K562 (cell line): Measurements from ENCODE around the gene SYDE1. TPM values are rescaled to one million over a fixed set of nuclear protein-coding genes. Genes with fewer than 3 reads are reported as not detected.

Experiments used
- FOXJ3 ChIP-seq: sonication (generic); formaldehyde crosslinking; IDR thresholded peaks from 2 replicates; pipeline ENCODE4 v1.4.0; 2020; ENCODE audit warnings: mild to moderate bottlenecking, missing genetic modification reagents
- HEY1 ChIP-seq: fragments of 250-450 bp; sonication (Bioruptor Pico); IDR thresholded peaks from 2 replicates; pipeline ENCODE4 v1.5.0; 2020; ENCODE audit warnings: mild to moderate bottlenecking, moderate library complexity, borderline replicate concordance
- HIVEP1 ChIP-seq: fragments of 250-450 bp; sonication (Bioruptor Pico); IDR thresholded peaks from 2 replicates; pipeline ENCODE4 v1.4.0; 2020; ENCODE audit warnings: mild to moderate bottlenecking
- JUN ChIP-seq, 2 experiments: sonication (generic) in 1 of 2; formaldehyde crosslinking in 1 of 2; IDR thresholded peaks; 2 replicates each; pipeline versions ENCODE4 v1.6.1 to v1.8.0; 2012 to 2022; ENCODE audit warnings: borderline replicate concordance in 2 of 2, mild to moderate bottlenecking in 2 of 2, improper control_type of control experiment in 1 of 2, low read depth in 1 of 2, low read length in 1 of 2, missing genetic modification reagents in 1 of 2
- L3MBTL2 ChIP-seq: fragments of 450-650 bp; IDR thresholded peaks from 2 replicates; pipeline ENCODE4 v1.6.1; 2016; ENCODE audit warnings: mild to moderate bottlenecking, moderate library complexity
- MYC ChIP-seq, 2 experiments: fragments of 250-450 bp in 1 of 2; sonication (Bioruptor Pico) in 1 of 2; IDR thresholded peaks; 2 replicates each; pipeline versions ENCODE4 v1.5.1 to v1.6.1; 2012 to 2021; ENCODE audit warnings: low read depth in 2 of 2, borderline replicate concordance in 1 of 2, improper control_type of control experiment in 1 of 2, low read length in 1 of 2, mild to moderate bottlenecking in 1 of 2, moderate library complexity in 1 of 2
- POLR2G ChIP-seq: fragments of 200-400 bp; formaldehyde crosslinking; IDR thresholded peaks from 2 replicates; pipeline ENCODE4 v1.6.1; 2017; ENCODE audit warnings: low read depth, mild to moderate bottlenecking, antibody characterized with exemption, low read length, moderate library complexity
- RBFOX2 ChIP-seq: fragments of 200-400 bp; formaldehyde crosslinking; IDR thresholded peaks from 2 replicates; pipeline ENCODE4 v1.6.1; 2017; ENCODE audit warnings: low read depth, mild to moderate bottlenecking, low read length, moderate library complexity
- SRSF9 ChIP-seq: fragments of 200-400 bp; formaldehyde crosslinking; IDR thresholded peaks from 2 replicates; pipeline ENCODE4 v1.6.1; 2017; ENCODE audit warnings: low read depth, low read length, borderline replicate concordance
- TARDBP ChIP-seq: fragments of 450-650 bp; IDR thresholded peaks from 2 replicates; pipeline ENCODE4 v1.6.1; 2016
- ZBTB49 ChIP-seq: sonication (generic); formaldehyde crosslinking; IDR thresholded peaks from 2 replicates; pipeline ENCODE4 v1.8.0; 2022; ENCODE audit warnings: missing genetic modification reagents, mild to moderate bottlenecking, borderline replicate concordance
- ZNF184 ChIP-seq: sonication (generic); formaldehyde crosslinking; IDR thresholded peaks from 2 replicates; pipeline ENCODE4 v1.5.0; 2020; ENCODE audit warnings: missing genetic modification reagents
- ZNF717 ChIP-seq: fragments of 250-450 bp; sonication (Bioruptor Pico); IDR thresholded peaks from 2 replicates; pipeline ENCODE4 v1.5.0; 2021
- polyA plus RNA-seq, 8 experiments: library from polyadenylated mRNA; depleted of rRNA in 4 of 8; stranded (reverse) in 5 of 8; unstranded in 3 of 8; fragments of >200 nt; fragmentation: Nextera tagmentation in 2 of 8; fragmentation: Illumina TruSeq in 1 of 8; extraction: Ambion mirVana in 2 of 8; extraction: Trizol in 1 of 8; gene quantifications; 2 replicates each; pipeline versions ENCODE4 v1.2.1 to v1.2.3, GENCODE V29; 2011 to 2014; ENCODE audit warnings: inconsistent platforms in 1 of 8, missing spikeins in 1 of 8
- total RNA-seq, 7 experiments: library from RNA; depleted of rRNA in 6 of 7; stranded (reverse); fragments of >200 nt in 6 of 7; fragmentation: Illumina TruSeq in 2 of 7; extraction: Trizol in 2 of 7; gene quantifications; 2 replicates each; pipeline versions ENCODE4 v1.2.1 to v1.2.3, GENCODE V29; 2011 to 2021; ENCODE audit warnings: low replicate concordance in 1 of 7
- TF ChIP-seq, protein P1 (sequence below): fragments of 200-400 bp; formaldehyde crosslinking; IDR thresholded peaks from 2 replicates; pipeline ENCODE4 v1.6.1; 2017; ENCODE audit warnings: mild to moderate bottlenecking, low read depth, low read length, moderate library complexity
- TF ChIP-seq, protein P2 (sequence below): fragments of 250-450 bp; sonication (Bioruptor Pico); IDR thresholded peaks from 2 replicates; pipeline ENCODE4 v1.5.0; 2021
- TF ChIP-seq, protein P3 (sequence below), 2 experiments: fragments of 450-650 bp; conservative IDR thresholded peaks; 2 replicates each; pipeline ENCODE4 v1.6.1; 2017; ENCODE audit warnings: mild to moderate bottlenecking in 2 of 2, moderate library complexity in 2 of 2

The SYDE1 gene
- total and polyA plus RNA-seq, 9 of the 15 experiments (the other 6 are each of a cell fraction or from before 2014, with no cell fraction given) = 0.04 TPM; not detected in 8

GRCh38 chr19:15113245-15114152 is 6.3 kb downstream of the SYDE1 start (continued):
- TF ChIP-seq ZBTB49 (CRISPR knock-in tag) = no peak
- TF ChIP-seq HEY1 (CRISPR knock-in tag) = no peak
- no peak for TF ChIP-seq FOXJ3 (CRISPR knock-in tag)
- TF ChIP-seq ZNF717 (CRISPR knock-in tag) = no peak
- no peak for TF ChIP-seq TARDBP
- no peak for TF ChIP-seq JUN (IDR thresholded peaks at IDR 0.05; ENCODE audit: borderline replicate concordance, low read depth, low read length)
- no peak for TF ChIP-seq JUN (CRISPR knock-in tag; IDR thresholded peaks at IDR 0.05; ENCODE audit: borderline replicate concordance)
- TF ChIP-seq HIVEP1 = no peak
- TF ChIP-seq L3MBTL2 = peak; percentile 68
- TF ChIP-seq, protein P1, sequence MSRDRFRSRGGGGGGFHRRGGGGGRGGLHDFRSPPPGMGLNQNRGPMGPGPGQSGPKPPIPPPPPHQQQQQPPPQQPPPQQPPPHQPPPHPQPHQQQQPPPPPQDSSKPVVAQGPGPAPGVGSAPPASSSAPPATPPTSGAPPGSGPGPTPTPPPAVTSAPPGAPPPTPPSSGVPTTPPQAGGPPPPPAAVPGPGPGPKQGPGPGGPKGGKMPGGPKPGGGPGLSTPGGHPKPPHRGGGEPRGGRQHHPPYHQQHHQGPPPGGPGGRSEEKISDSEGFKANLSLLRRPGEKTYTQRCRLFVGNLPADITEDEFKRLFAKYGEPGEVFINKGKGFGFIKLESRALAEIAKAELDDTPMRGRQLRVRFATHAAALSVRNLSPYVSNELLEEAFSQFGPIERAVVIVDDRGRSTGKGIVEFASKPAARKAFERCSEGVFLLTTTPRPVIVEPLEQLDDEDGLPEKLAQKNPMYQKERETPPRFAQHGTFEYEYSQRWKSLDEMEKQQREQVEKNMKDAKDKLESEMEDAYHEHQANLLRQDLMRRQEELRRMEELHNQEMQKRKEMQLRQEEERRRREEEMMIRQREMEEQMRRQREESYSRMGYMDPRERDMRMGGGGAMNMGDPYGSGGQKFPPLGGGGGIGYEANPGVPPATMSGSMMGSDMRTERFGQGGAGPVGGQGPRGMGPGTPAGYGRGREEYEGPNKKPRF = no peak
- TF ChIP-seq, protein P2, sequence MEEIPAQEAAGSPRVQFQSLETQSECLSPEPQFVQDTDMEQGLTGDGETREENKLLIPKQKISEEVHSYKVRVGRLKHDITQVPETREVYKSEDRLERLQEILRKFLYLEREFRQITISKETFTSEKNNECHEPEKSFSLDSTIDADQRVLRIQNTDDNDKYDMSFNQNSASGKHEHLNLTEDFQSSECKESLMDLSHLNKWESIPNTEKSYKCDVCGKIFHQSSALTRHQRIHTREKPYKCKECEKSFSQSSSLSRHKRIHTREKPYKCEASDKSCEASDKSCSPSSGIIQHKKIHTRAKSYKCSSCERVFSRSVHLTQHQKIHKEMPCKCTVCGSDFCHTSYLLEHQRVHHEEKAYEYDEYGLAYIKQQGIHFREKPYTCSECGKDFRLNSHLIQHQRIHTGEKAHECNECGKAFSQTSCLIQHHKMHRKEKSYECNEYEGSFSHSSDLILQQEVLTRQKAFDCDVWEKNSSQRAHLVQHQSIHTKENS (CRISPR knock-in tag) = no peak
- TF ChIP-seq ZNF184 (CRISPR knock-in tag) = no peak
- TF ChIP-seq SRSF9 = no peak
- TF ChIP-seq MYC (IDR thresholded peaks at IDR 0.05; ENCODE audit: low read depth, low read length) = no peak
- no peak for TF ChIP-seq MYC (CRISPR knock-in tag; IDR thresholded peaks at IDR 0.05; ENCODE audit: borderline replicate concordance, low read depth)
- TF ChIP-seq, protein P3, sequence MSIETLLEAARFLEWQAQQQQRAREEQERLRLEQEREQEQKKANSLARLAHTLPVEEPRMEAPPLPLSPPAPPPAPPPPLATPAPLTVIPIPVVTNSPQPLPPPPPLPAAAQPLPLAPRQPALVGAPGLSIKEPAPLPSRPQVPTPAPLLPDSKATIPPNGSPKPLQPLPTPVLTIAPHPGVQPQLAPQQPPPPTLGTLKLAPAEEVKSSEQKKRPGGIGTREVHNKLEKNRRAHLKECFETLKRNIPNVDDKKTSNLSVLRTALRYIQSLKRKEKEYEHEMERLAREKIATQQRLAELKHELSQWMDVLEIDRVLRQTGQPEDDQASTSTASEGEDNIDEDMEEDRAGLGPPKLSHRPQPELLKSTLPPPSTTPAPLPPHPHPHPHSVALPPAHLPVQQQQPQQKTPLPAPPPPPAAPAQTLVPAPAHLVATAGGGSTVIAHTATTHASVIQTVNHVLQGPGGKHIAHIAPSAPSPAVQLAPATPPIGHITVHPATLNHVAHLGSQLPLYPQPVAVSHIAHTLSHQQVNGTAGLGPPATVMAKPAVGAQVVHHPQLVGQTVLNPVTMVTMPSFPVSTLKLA (conservative IDR thresholded peaks at IDR 0.05) = no peak
- TF ChIP-seq RBFOX2 = peak; percentile 39; the same call in 1 of the 2 replicates
- peak; percentile 63 for TF ChIP-seq POLR2G
